HEK293 (cell line): ENCODE data around the gene ITFG2.

Experiments used
- CTCF ChIA-PET: fragments of 350-600 bp; formaldehyde crosslinking; extraction: SDS; loops from one replicate; lab custom pipeline; 2021; ENCODE audit warnings: antibody characterized with exemption; lab: Yijun Ruan, JAX
- POLR2A ChIA-PET: fragments of 300-600 bp; formaldehyde crosslinking; extraction: SDS; loops from one replicate; lab custom pipeline; 2020; ENCODE audit warnings: antibody characterized with exemption, inconsistent platforms; lab: Yijun Ruan, JAX
- H3K27ac ChIP-seq: fragments of 200-500 bp; sonication (Bioruptor generic); 2 replicates; pipeline ENCODE4 v1.5.1; 2014; ENCODE audit warnings: low read depth, low read length, control low read depth, inconsistent platforms; ENCODE audit errors: extremely low read depth
- H3K36me3 ChIP-seq, 2 experiments: fragments of 200-500 bp in 1 of 2; sonication (Bioruptor generic) in 1 of 2; 1 replicate in 1 of 2; 2 replicates in 1 of 2; pipeline ENCODE4 v1.5.1; 2014 to 2017; ENCODE audit warnings: inconsistent platforms in 2 of 2, low read length in 2 of 2; ENCODE audit not compliant: control insufficient read depth in 2 of 2, insufficient read depth in 1 of 2
- H3K4me1 ChIP-seq: fragments of 200-500 bp; sonication (Bioruptor generic); 2 replicates; pipeline ENCODE4 v1.5.1; 2014; ENCODE audit warnings: mild to moderate bottlenecking, low read length, inconsistent platforms; ENCODE audit not compliant: control insufficient read depth, insufficient read depth
- H3K4me3 ChIP-seq: 2 replicates; pipeline ENCODE4 v1.5.1; 2011; ENCODE audit warnings: low read depth, mild to moderate bottlenecking, control low read depth, low read length, moderate library complexity
- H3K9me3 ChIP-seq: fragments of 200-500 bp; sonication (Bioruptor generic); 2 replicates; pipeline ENCODE4 v1.5.1; 2014; ENCODE audit warnings: low read depth, low read length, inconsistent platforms; ENCODE audit not compliant: control insufficient read depth, insufficient read depth
- GLIS1 ChIP-seq: fragments of 450-650 bp; formaldehyde crosslinking; IDR thresholded peaks from 2 replicates; pipeline ENCODE4 v1.5.1; 2016; ENCODE audit warnings: missing biosample characterization, missing genetic modification characterization
- KLF7 ChIP-seq: fragments of 450-650 bp; formaldehyde crosslinking; IDR thresholded peaks from 2 replicates; pipeline ENCODE4 v1.5.1; 2016; ENCODE audit warnings: missing biosample characterization, missing genetic modification characterization, borderline replicate concordance
- PRDM2 ChIP-seq: fragments of 450-650 bp; formaldehyde crosslinking; IDR thresholded peaks from 2 replicates; pipeline ENCODE4 v1.5.1; 2016; ENCODE audit warnings: missing biosample characterization, missing genetic modification characterization, borderline replicate concordance
- SP3 ChIP-seq: fragments of 450-650 bp; formaldehyde crosslinking; IDR thresholded peaks from 2 replicates; pipeline ENCODE4 v1.5.1; 2016; ENCODE audit warnings: missing biosample characterization, missing genetic modification characterization
- ZBTB1 ChIP-seq: fragments of 450-650 bp; formaldehyde crosslinking; IDR thresholded peaks from 2 replicates; pipeline ENCODE4 v1.5.1; 2016; ENCODE audit warnings: missing biosample characterization, missing genetic modification characterization
- ZBTB17 ChIP-seq: fragments of 450-650 bp; formaldehyde crosslinking; IDR thresholded peaks from 2 replicates; pipeline ENCODE4 v1.5.1; 2016; ENCODE audit warnings: missing biosample characterization, missing genetic modification characterization
- ZBTB20 ChIP-seq: fragments of 450-650 bp; formaldehyde crosslinking; IDR thresholded peaks from 2 replicates; pipeline ENCODE4 v1.5.1; 2016; ENCODE audit warnings: missing biosample characterization, missing genetic modification characterization
- ZBTB49 ChIP-seq: fragments of 450-650 bp; formaldehyde crosslinking; IDR thresholded peaks from 2 replicates; pipeline ENCODE4 v1.5.1; 2016; ENCODE audit warnings: missing biosample characterization, missing genetic modification characterization, low read depth
- ZFP3 ChIP-seq: fragments of 450-650 bp; formaldehyde crosslinking; IDR thresholded peaks from 2 replicates; pipeline ENCODE4 v1.5.1; 2016; ENCODE audit warnings: low read depth, missing biosample characterization, missing genetic modification characterization
- ZIC2 ChIP-seq: fragments of 450-650 bp; formaldehyde crosslinking; IDR thresholded peaks from 2 replicates; pipeline ENCODE4 v1.5.1; 2016; ENCODE audit warnings: missing biosample characterization, missing genetic modification characterization
- ZNF174 ChIP-seq: fragments of 450-650 bp; formaldehyde crosslinking; IDR thresholded peaks from 2 replicates; pipeline ENCODE4 v1.5.0; 2017; ENCODE audit warnings: missing biosample characterization, mild to moderate bottlenecking, missing genetic modification characterization
- ZNF214 ChIP-seq: fragments of 450-650 bp; formaldehyde crosslinking; IDR thresholded peaks from 2 replicates; pipeline ENCODE4 v1.5.1; 2017; ENCODE audit warnings: missing biosample characterization, mild to moderate bottlenecking, missing genetic modification characterization, borderline replicate concordance
- ZNF302 ChIP-seq: fragments of 450-650 bp; formaldehyde crosslinking; IDR thresholded peaks from 2 replicates; pipeline ENCODE4 v1.5.1; 2016; ENCODE audit warnings: missing biosample characterization, missing genetic modification characterization, low read depth
- ZNF596 ChIP-seq: fragments of 450-650 bp; IDR thresholded peaks from 2 replicates; pipeline ENCODE4 v1.5.0; 2018; ENCODE audit warnings: missing biosample characterization, mild to moderate bottlenecking, missing genetic modification characterization, moderate library complexity
- ZNF600 ChIP-seq: fragments of 450-650 bp; formaldehyde crosslinking; IDR thresholded peaks from 2 replicates; pipeline ENCODE4 v1.5.1; 2016; ENCODE audit warnings: missing biosample characterization, missing genetic modification characterization
- ZNF624 ChIP-seq: fragments of 450-650 bp; formaldehyde crosslinking; IDR thresholded peaks from 2 replicates; pipeline ENCODE4 v1.5.1; 2017; ENCODE audit warnings: missing biosample characterization, missing genetic modification characterization
- ZNF654 ChIP-seq: fragments of 450-650 bp; formaldehyde crosslinking; IDR thresholded peaks from 2 replicates; pipeline ENCODE4 v1.5.1; 2016; ENCODE audit warnings: low read depth, missing biosample characterization, missing genetic modification characterization
- ZNF658 ChIP-seq: fragments of 450-650 bp; formaldehyde crosslinking; IDR thresholded peaks from 2 replicates; pipeline ENCODE4; 2016; ENCODE audit warnings: missing biosample characterization, missing genetic modification characterization
- ZNF660 ChIP-seq: fragments of 450-650 bp; IDR thresholded peaks from 2 replicates; pipeline ENCODE4 v1.5.1; 2018; ENCODE audit warnings: missing biosample characterization, mild to moderate bottlenecking, missing genetic modification characterization
- ZNF843 ChIP-seq: fragments of 450-650 bp; formaldehyde crosslinking; IDR thresholded peaks from 2 replicates; pipeline ENCODE4 v1.5.1; 2016; ENCODE audit warnings: missing biosample characterization, missing genetic modification characterization
- ZSCAN18 ChIP-seq: fragments of 450-650 bp; formaldehyde crosslinking; IDR thresholded peaks from 2 replicates; pipeline ENCODE4 v1.5.1; 2016; ENCODE audit warnings: missing biosample characterization, missing genetic modification characterization

ITFG2 gene

GRCh38 chr12:2803635-2804392, 8.7 kb upstream of the ITFG2 start (continued):
- TF ChIP-seq ZBTB49 (tag by site-specific recombination): no peak
- TF ChIP-seq ZFP3: no peak
- no peak for TF ChIP-seq ZNF596 (tag by site-specific recombination)
- no peak for TF ChIP-seq ZNF843 (tag by site-specific recombination)
- no peak for TF ChIP-seq SP3

GRCh38 chr12:2804393-2805142, 7.9 kb upstream of the ITFG2 start:
- Histone ChIP-seq H3K27ac (no peak overlapping the region), H3K9me3 (no peaks in the 10 kb centered on the region), H3K4me3 (no peak overlapping the region), H3K4me1 (no peaks in the 10 kb centered on the region), H3K36me3 (peaks cover 48 to 81% of the 10 kb centered on the region in 2 experiments)
- TF ChIP-seq ZNF600 (tag by site-specific recombination): 0 out of 2 replicates have a peak, but pooled peaks have one; percentile 24
- TF ChIP-seq ZNF660 (tag by site-specific recombination): 0 out of 2 replicates have a peak, but pooled peaks have one; percentile 39
- TF ChIP-seq ZIC2 (tag by site-specific recombination): peak; percentile 91
- peak; percentile 31; the same call in 1 of the 2 replicates for TF ChIP-seq GLIS1 (tag by site-specific recombination)
- TF ChIP-seq ZFP3: no peak
- TF ChIP-seq ZNF654 (tag by site-specific recombination): no peak
- TF ChIP-seq ZBTB20 (tag by site-specific recombination): peak; percentile 21; the same call in 1 of the 2 replicates
- peak; percentile 89 for TF ChIP-seq ZBTB17 (tag by site-specific recombination)
- ChIA-PET POLR2A (interaction anchor here (0.6 to 1.1 kb wide), 3 partner anchors 8 to 19 kb away, joined by 4 to 6 read pairs (median 5); no protein-coding TSS in a partner anchor), CTCF (interaction anchor here (0.6 to 1.1 kb wide), 2 partner anchors 9 to 159 kb away, joined by 3 to 4 read pairs; no protein-coding TSS in a partner anchor)

GRCh38 chr12:2805143-2805520, 7.3 kb upstream of the ITFG2 start:
- Histone ChIP-seq H3K9me3 (no peaks in the 10 kb centered on the region), H3K4me1 (no peaks in the 10 kb centered on the region), H3K27ac (no peak overlapping the region), H3K36me3 (peaks cover 43 to 76% of the 10 kb centered on the region in 2 experiments), H3K4me3 (no peak overlapping the region)
- ChIA-PET POLR2A (interaction anchor here (1.1 kb wide), 1 partner anchor 9 kb away, joined by 4 read pairs; no protein-coding TSS in a partner anchor), CTCF (interaction anchor here (1.1 kb wide), 1 partner anchor 8 kb away, joined by 4 read pairs; no protein-coding TSS in a partner anchor)
- TF ChIP-seq KLF7 (no peak), ZFP3 (no peak), ZNF214 (tag by site-specific recombination) (no peak), PRDM2 (tag by site-specific recombination) (no peak), ZNF624 (tag by site-specific recombination) (no peak), ZNF658 (no peak), ZSCAN18 (tag by site-specific recombination) (no peak), ZNF174 (tag by site-specific recombination) (no peak), ZNF302 (tag by site-specific recombination) (no peak), ZBTB1 (tag by site-specific recombination) (no peak)
